ENCODE measurements around the gene PTP4A1.
"Not testable (repeated sequence)": the region's sequence is repeated elsewhere in the genome, so short reads cannot be mapped to it uniquely, and the experiment has no call there.

Gene PTP4A1
- total RNA-seq = 0.07 to 3.6 (median 0.70) reads per million in 17 experiments

DNA sequence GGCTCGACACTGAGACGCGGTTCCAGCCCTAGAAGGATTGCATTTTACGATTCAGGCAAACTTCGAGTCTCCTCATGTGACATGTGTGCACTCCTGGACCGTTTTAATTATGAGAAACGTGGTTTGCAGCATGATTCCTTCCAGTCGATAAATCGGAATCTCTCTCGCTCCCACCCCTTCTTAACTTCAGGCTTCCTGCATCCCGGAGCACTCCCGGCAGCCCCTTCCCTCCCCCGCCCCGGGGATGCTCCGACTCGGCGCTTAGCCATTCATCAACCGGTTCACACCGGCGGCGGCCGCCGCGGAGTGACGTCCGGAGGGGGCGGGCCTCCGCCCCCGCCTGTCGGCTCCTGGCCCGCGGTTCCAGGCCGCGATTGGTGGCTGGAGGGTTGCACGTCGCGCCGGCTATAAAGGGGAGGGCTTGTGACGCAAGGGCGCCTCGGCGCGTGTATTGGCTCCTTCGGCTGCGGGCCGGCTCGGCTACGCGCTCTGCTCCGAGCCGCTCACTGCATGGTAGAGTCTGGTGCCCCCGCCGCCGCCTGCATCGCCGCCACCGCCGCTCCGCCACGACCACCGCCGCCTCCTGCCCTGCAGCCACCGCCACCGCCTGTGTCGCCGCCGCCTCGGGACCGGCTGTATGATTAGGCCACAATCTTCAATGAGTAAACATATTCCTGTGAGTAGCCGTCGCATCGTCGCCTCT, at the start of gene PTP4A1, which contains the start of gene LOC128125822:
TSS of gene PTP4A1 (plus strand) at position 437 of the 703 bp plus-strand sequence. CDS start 4,401 bp downstream, outside the sequence.
TSS of gene LOC128125822 (plus strand) at position 437 of the 703 bp plus-strand sequence.
- peak; percentile 98 to 99 (median 99) for DNase-seq

GRCh38 chr6:63522911-63523287, 49.4 kb upstream of the PTP4A1 start:
- not testable (repeated sequence) for DNase-seq

- DNase-seq = no peak
Observed at GRCh38 chr6:63523630-63524029, 48.6 kb upstream of the PTP4A1 start.

DNA sequence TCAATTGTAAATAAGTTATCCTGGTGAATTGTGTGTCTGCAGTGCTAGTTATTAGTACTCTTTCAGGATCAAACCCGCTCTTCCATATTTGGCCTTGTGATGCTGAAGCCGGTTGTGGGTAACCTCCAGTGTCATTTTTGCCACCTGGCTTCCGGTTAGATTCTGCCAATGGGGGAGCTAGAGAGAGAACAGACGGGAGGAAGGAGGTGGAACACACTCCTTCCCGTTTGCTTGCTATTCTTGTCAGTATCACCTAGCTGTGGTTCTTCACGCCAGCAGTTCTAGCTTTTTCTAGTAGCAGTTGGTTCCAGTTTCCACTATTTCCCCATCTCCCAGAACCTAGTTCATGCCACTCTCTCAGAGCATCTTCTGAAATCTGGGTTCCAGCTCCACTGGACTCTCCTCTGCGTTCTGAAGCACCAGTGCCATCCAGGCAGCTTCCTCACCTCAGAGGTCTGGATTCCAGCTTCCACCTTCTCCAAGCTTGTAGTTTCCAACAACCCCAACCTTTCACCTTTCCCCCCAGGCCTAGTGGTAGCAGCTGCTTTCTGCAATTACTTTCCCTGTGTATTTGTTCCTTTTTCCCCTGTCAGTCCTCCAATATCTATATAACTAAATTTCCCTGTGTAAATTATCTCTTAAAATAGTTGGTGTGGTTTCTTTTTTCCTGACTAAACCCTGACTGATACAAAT, 46.9 kb upstream of the PTP4A1 start:
- no peak for DNase-seq

DNA sequence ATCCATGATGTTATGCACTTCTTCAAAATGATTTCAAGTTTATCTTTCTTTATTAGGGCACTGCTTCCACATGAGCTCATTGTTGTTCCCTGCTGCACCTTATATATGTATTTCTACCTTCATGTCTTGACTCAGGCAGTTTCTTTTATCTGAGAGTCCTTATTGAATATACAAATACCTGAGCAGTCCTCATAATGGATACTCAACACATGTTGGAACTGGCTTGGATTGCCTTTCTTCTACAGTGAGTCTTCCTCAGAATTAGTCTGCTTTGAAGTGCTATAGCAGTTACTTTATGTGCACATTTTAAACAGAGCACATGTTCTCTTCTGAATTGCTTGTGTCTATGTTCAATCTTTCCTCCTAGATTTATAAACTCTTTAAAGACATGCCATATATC, 45.3 kb upstream of the PTP4A1 start:
- no peak for DNase-seq

DNA sequence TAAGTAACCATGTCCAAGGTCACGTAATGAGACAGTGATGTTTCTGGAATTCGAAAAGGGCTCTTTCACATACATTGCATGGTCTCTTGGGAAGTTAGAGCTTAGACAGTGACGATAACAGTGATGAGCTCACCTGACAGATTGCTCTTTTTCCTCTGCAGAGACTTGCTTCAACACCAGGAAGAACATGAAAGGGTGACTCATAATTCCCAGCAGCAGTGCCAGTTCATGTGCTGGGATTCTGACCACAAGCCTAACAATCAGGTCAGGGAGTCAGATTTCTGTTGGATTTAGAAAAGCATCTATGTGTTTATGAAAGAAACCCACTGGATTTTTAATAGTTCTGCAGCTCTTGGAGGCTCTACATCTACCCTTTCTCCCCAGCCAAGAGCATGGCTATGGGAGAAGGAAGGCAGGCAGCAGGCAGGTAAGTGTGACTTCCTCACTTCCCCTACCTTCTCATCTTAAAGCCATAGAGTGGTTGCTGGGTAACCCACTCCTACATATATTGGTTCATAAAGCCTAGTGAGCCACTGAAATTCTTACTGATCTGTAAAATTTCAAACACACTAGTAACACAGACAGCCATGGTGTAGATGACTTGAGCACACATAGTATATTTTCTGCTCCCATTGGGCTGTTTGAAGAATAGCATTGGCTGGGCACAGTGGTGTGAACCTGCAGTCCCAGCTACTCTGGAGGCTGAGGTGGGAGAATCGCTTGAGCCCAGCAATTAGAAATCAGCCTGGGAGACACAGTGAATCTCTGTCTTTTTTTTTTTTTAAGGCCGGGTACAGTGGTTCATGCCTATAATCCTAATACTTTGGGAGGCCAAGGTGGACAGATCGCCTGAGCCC, 44.4 kb upstream of the PTP4A1 start:
- DNase-seq = no peak

DNA sequence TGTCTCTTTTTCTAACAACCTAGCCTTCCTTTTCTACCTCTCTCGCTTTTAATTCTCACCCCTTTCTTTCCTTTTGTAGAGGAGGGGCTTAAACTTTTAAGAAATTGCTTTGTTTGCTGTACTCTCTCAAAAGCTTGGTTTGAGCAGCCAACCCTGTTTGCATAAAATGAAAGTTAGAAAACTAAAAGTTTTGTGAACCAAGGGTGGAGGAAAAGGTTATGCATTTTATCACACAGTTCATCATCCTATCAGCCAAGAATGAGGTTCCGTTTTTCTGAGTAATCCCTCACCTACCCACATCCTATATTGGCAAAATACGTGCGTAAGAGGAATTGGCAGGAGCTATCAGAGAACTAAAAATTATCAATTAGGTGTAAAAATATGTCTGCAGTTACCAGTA, 42.8 kb upstream of the PTP4A1 start:
- DNase-seq = no peak

- no peak for DNase-seq
Observed at GRCh38 chr6:63530182-63530581, 42.1 kb upstream of the PTP4A1 start.

DNA sequence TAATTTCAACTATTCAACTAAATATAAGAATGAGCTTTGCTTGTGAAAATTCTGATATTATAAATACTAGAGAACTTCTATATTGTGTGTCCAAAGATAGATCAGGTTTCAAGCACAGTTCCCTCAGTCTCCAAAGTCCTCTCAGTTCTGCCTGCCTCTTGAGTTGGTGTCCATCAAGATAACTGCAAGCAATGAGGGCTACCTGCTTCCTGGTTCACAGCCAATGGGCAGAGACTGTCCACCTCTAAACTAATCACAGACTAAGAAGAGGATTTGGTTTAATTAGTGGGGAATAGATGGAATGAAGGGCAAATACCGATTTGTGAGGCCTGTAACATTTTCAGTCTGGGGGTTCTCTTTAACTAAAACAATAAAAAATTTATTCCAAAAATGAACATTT, 41.3 kb upstream of the PTP4A1 start:
- no peak for DNase-seq

DNA sequence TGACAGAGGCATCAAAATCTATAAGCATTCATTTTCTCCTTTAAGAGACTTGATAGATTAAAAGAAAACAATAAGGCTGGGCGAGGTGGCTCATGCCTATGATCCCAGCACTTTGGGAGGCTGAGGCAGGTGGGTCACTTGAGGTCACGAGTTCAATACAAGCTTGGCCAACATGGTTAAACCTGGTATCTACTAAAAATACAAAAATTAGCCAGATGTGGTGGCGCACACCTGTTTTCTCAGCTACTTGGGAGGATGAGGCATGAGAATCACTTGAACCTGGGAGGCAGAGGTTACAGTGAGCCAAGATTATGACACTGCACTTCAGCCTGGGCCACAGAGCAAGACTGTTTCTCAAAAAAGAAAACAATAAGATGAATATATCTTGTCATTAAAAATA, 39.3 kb upstream of the PTP4A1 start:
- DNase-seq = no peak

GRCh38 chr6:63533952-63534351, 38.3 kb upstream of the PTP4A1 start:
- no peak for DNase-seq

DNA sequence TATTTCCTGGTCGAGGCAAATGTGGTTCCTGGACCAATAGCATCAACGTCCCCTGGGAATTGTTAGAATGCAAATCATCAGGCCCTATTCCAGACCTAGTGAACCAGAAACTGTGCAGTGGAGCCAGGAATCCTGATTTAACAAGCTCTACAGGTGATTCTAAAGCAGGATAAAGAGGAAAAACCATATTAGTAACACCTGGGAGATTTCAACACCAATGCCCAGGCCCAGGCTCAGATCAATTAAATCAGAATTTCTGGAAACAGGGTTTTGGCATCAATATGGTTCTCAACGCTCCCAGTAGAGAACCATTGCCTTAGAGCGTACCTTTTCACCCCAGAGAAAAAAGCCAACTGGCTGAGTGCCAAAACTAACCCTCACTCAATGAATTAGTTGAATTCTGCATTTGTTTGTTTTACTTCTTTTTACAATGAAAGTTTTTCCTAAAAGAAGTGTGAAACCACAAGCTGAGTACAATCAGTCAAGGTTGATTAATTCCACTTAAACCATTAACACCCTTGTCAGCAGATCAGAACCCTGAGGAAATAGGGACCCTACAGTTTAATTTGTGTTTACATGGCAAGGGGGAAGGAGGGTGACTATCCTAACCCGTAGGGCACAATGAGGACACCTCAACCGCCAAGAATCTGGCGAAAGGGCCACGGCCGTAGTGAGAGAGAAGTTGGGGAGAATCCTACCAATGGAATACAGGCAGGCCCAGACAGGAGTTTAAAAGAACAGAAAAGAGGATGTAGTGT, 34.9 kb upstream of the PTP4A1 start:
- no peak for DNase-seq

- no peak for DNase-seq
Observed at GRCh38 chr6:63537959-63538300, 34.4 kb upstream of the PTP4A1 start.

DNA sequence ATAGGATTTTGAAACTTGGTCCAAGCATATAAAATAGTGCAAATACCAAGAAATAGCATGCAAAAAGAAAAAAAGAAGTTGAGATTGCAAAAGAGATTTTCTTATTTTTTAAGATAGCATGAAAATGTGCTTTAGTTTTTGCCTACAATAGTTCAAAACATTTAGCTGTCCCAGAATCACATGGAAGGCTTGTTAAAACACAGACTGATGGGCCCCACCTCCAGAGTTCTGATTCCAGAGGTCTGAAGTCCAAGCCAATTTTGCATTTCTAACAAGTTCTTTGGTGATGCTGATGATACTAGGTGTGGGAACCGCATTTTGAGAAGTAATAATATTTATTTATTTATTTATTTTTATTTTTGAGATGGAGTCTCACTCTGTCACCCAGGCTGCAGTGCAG, 33.7 kb upstream of the PTP4A1 start:
- DNase-seq = no peak

- no peak for DNase-seq
Observed at GRCh38 chr6:63543001-63543400, 29.3 kb upstream of the PTP4A1 start.

GRCh38 chr6:63543982-63544381, 28.3 kb upstream of the PTP4A1 start:
- no peak for DNase-seq

- no peak for DNase-seq
Observed at GRCh38 chr6:63546236-63546635, 26.0 kb upstream of the PTP4A1 start.

DNA sequence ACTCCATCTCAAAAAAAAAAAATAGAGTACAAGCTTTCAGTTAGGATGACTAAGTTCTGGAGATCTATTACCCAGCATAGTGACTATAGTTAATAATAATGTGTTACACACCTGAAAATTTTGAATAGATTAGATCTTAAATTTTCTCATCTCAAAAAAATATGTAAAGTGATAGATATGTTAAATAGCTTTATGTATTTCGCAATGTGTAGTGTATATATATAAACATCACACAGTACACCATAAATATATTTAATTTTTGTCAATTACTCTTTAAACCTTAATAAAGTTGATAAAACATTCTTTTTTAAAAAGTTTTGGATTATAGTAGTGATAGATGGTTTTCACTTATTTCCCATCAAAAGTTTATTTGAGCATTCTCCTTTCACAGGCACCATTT, 25.6 kb upstream of the PTP4A1 start:
- DNase-seq = no peak

- DNase-seq = no peak
Observed at GRCh38 chr6:63549076-63549475, 23.2 kb upstream of the PTP4A1 start.

DNA sequence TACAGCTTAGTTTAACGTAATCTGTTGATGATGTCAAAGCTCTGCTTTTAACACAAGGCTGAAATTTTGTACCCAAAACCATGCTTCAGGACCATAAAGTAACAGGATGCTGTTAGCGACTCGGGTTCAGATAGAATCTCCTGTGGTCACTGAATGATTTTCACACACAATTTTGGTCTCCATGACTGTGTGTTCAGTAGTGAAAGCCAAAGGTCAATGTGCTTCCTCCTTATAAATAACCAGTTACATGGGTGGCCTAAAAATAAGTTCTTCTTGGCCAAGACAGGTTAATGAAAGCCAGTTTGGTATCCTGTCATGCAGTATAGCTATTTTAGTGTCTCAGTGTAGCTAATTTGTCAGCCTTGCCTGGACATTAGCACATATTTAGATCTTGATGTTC, 19.1 kb upstream of the PTP4A1 start:
- DNase-seq = no peak

DNA sequence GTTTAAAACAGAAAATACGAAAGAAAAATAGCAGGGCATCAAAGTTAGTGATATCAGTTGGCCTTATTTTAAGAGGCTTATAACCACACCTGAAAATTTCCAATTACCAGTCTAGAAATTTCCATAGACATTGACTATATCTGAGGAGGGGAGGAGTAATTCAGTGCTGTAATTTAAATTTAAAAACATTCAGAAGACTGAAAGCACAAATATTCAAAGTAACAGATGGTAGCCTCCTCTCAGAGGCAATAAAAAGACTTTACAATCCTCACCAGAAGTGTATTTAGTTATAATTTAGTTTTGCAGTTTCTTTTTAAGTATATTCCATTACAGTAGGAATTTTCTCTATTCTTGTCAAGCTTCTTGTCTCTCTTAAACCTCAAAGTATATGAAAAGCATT, 18.4 kb upstream of the PTP4A1 start:
- no peak for DNase-seq

DNA sequence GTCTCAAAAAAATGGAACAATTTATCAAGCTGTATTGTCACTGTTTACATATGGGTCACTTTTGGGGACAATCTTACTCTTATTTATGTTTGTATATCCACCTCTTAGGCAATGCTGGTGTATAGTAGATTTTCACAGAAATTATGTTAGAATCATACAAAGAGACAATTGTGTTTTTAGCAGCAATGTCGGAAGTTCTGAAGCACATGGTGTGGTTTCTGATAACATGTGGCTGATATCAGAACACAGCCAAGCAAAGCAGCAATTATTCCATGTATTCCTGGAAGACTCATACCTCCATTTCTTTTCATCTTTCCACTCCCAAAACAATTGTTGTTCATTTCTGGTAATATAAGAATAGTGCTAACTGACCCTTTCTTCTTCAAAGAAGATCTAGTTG, 17.5 kb upstream of the PTP4A1 start:
- DNase-seq = no peak

DNA sequence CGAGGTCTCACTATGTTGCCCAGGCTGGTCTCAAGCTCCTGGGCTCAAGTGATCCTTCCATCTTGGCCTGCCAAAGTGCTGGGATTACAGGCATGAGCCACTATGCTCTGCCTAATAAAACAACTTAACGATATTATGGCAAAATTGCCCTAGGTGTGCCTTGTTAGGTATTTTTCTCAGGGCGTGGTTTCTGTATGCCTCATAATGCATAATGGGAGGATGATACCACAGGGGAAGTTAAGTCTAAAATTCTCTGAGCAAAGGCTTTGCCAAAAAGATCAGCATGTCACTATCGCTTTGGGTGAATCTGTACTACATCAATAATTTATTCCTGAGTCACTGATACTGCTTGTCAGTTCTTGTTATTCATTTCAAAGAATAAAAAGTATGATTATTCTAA, 15.9 kb upstream of the PTP4A1 start:
- no peak for DNase-seq

Data from suppressor macrophage (primary cell).